K562 (cell line): ENCODE data around the gene BEST2. TPM values are rescaled to one million over a fixed set of nuclear protein-coding genes. Genes with fewer than 3 reads are reported as not detected.

Experiments
- ADNP ChIP-seq: fragments of 200-800 bp; sonication (Bioruptor generic); IDR thresholded peaks from 2 replicates; pipeline ENCODE4 v1.6.1; 2016; ENCODE audit warnings: missing genetic modification characterization, missing compliant biosample characterization
- ASH1L ChIP-seq: fragments of 450-650 bp; IDR thresholded peaks from 2 replicates; pipeline ENCODE4 v1.6.1; 2018; ENCODE audit warnings: borderline replicate concordance, mild to moderate bottlenecking, low read depth; ENCODE audit not compliant: partially characterized antibody
- BMI1 ChIP-seq: fragments of 150-350 bp; IDR thresholded peaks from 2 replicates; pipeline ENCODE4 v1.6.1; 2014; ENCODE audit warnings: low read length
- DDX20 ChIP-seq: fragments of 450-650 bp; IDR thresholded peaks from 2 replicates; pipeline ENCODE4 v1.6.1; 2016; ENCODE audit warnings: missing genetic modification characterization, low read depth, mild to moderate bottlenecking, missing compliant biosample characterization, moderate library complexity
- E2F3 ChIP-seq: fragments of 250-450 bp; sonication (Bioruptor Pico); IDR thresholded peaks from 2 replicates; pipeline ENCODE4 v1.4.0; 2020; ENCODE audit warnings: mild to moderate bottlenecking
- ELF2 ChIP-seq: fragments of 250-450 bp; sonication (Bioruptor Pico); IDR thresholded peaks from 2 replicates; pipeline ENCODE4 v1.5.0; 2021; ENCODE audit warnings: mild to moderate bottlenecking
- ESRRB ChIP-seq: fragments of 250-450 bp; sonication (Bioruptor Pico); IDR thresholded peaks from 2 replicates; pipeline ENCODE4 v1.5.0; 2020; ENCODE audit warnings: mild to moderate bottlenecking, moderate library complexity, borderline replicate concordance
- ETV5 ChIP-seq: sonication (generic); formaldehyde crosslinking; IDR thresholded peaks from 2 replicates; pipeline ENCODE4 v1.4.0; 2020; ENCODE audit warnings: low read depth, mild to moderate bottlenecking, missing genetic modification reagents
- FOXM1 ChIP-seq, 2 experiments: fragments of 450-650 bp in 1 of 2; sonication (generic) in 1 of 2; formaldehyde crosslinking in 1 of 2; IDR thresholded peaks; 2 replicates each; pipeline versions ENCODE4 v1.6.1 to v1.9.0; 2017 to 2022; ENCODE audit warnings: low read depth in 2 of 2, mild to moderate bottlenecking in 2 of 2, missing genetic modification reagents in 1 of 2, moderate library complexity in 1 of 2
- FOXP1 ChIP-seq: sonication (generic); formaldehyde crosslinking; IDR thresholded peaks from 2 replicates; pipeline ENCODE4 v1.8.0; 2022; ENCODE audit warnings: mild to moderate bottlenecking, missing genetic modification reagents
- HDAC8 ChIP-seq: fragments of 450-650 bp; IDR thresholded peaks from 2 replicates; pipeline ENCODE4 v1.6.1; 2016; ENCODE audit warnings: mild to moderate bottlenecking, missing genetic modification characterization, moderate library complexity, missing compliant biosample characterization
- HLTF ChIP-seq: fragments of 450-650 bp; IDR thresholded peaks from 2 replicates; pipeline ENCODE4 v1.6.1; 2016
- HNRNPH1 ChIP-seq: fragments of 200-400 bp; formaldehyde crosslinking; optimal IDR thresholded peaks from 2 replicates; pipeline ENCODE3; 2017; ENCODE audit warnings: low read depth, mild to moderate bottlenecking, low read length, moderate library complexity
- MTA2 ChIP-seq: fragments of 450-650 bp; IDR thresholded peaks from 2 replicates; pipeline ENCODE4 v1.6.1; 2016; ENCODE audit warnings: low read depth
- PHF8 ChIP-seq: fragments of 200-600 bp; sonication (generic); IDR thresholded peaks from 2 replicates; pipeline ENCODE4 v1.6.1; 2012; ENCODE audit warnings: mixed run types, mild to moderate bottlenecking, inconsistent platforms, low read length, moderate library complexity, borderline replicate concordance
- PML ChIP-seq: IDR thresholded peaks from 2 replicates; pipeline ENCODE4 v1.6.1; 2012; ENCODE audit warnings: low read length, inconsistent platforms
- POLR3A ChIP-seq: IDR thresholded peaks from 2 replicates; pipeline ENCODE4 v1.6.1; 2011; ENCODE audit warnings: borderline replicate concordance, mild to moderate bottlenecking, moderate library complexity; ENCODE audit not compliant: insufficient read length, insufficient read depth; ENCODE audit errors: extremely low read depth
- SMAD1 ChIP-seq: fragments of 150-350 bp; IDR thresholded peaks from 2 replicates; pipeline ENCODE4 v1.6.1; 2014; ENCODE audit warnings: low read length, low read depth; ENCODE audit not compliant: partially characterized antibody
- SRF ChIP-seq, 2 experiments: fragments of 250-450, 450-650 bp in 1 of 2; sonication (Bioruptor Pico) in 1 of 2; sonication (generic) in 1 of 2; formaldehyde crosslinking; IDR thresholded peaks; 2 replicates each; pipeline versions ENCODE4 v1.5.0 to v1.5.1; 2020 to 2022; ENCODE audit warnings: mild to moderate bottlenecking in 1 of 2, missing genetic modification reagents in 1 of 2
- TAF9B ChIP-seq: fragments of 450-650 bp; IDR thresholded peaks from 2 replicates; pipeline ENCODE4 v1.6.1; 2018; ENCODE audit warnings: mild to moderate bottlenecking; ENCODE audit not compliant: partially characterized antibody
- TCF15 ChIP-seq: fragments of 250-450 bp; sonication (Bioruptor Pico); IDR thresholded peaks from 2 replicates; pipeline ENCODE4 v1.8.0; 2022; ENCODE audit warnings: moderate library complexity, mild to moderate bottlenecking, inconsistent platforms
- ZBTB43 ChIP-seq: sonication (generic); formaldehyde crosslinking; IDR thresholded peaks from 2 replicates; pipeline ENCODE4 v1.8.0; 2023; ENCODE audit warnings: mild to moderate bottlenecking, missing genetic modification reagents
- ZFP91 ChIP-seq: sonication (generic); formaldehyde crosslinking; IDR thresholded peaks from 2 replicates; pipeline ENCODE4 v1.8.0; 2022; ENCODE audit warnings: mild to moderate bottlenecking, missing genetic modification reagents
- ZNF511 ChIP-seq: sonication (generic); formaldehyde crosslinking; IDR thresholded peaks from 2 replicates; pipeline ENCODE4 v1.8.0; 2022; ENCODE audit warnings: mild to moderate bottlenecking, missing genetic modification reagents
- ZNF589 ChIP-seq: fragments of 200-800 bp; sonication (Bioruptor generic); IDR thresholded peaks from 2 replicates; pipeline ENCODE4 v1.6.1; 2016; ENCODE audit warnings: low read depth, missing genetic modification characterization, missing compliant biosample characterization
- ZNF77 ChIP-seq: fragments of 250-450 bp; sonication (Bioruptor Pico); IDR thresholded peaks from 2 replicates; pipeline ENCODE4 v1.5.0; 2020
- polyA plus RNA-seq, 8 experiments: library from polyadenylated mRNA; depleted of rRNA in 4 of 8; stranded (reverse) in 5 of 8; unstranded in 3 of 8; fragments of >200 nt; fragmentation: Nextera tagmentation in 2 of 8; fragmentation: Illumina TruSeq in 1 of 8; extraction: Ambion mirVana in 2 of 8; extraction: Trizol in 1 of 8; gene quantifications; 2 replicates each; pipeline versions ENCODE4 v1.2.1 to v1.2.3, GENCODE V29; 2011 to 2014; ENCODE audit warnings: inconsistent platforms in 1 of 8, missing spikeins in 1 of 8
- total RNA-seq, 7 experiments: library from RNA; depleted of rRNA in 6 of 7; stranded (reverse); fragments of >200 nt in 6 of 7; fragmentation: Illumina TruSeq in 2 of 7; extraction: Trizol in 2 of 7; gene quantifications; 2 replicates each; pipeline versions ENCODE4 v1.2.1 to v1.2.3, GENCODE V29; 2011 to 2021; ENCODE audit warnings: low replicate concordance in 1 of 7

Gene BEST2
- total and polyA plus RNA-seq, 9 of the 15 experiments (the other 6 are each of a cell fraction or from before 2014, with no cell fraction given) = not detected

- TF ChIP-seq POLR3A (no peak), ETV5 (peak; percentile 90), TAF9B (peak; percentile 92), TCF15 (CRISPR knock-in tag) (no peak), HNRNPH1 (no peak), FOXP1 (CRISPR knock-in tag) (peak; percentile 95), E2F3 (CRISPR knock-in tag) (peak; percentile 47; the same call in 1 of the 2 replicates), HLTF (no peak), PML (peak; percentile 97), HDAC8 (no peak), ELF2 (CRISPR knock-in tag) (peak; percentile 85), ZNF511 (peak; percentile 76; the same call in 1 of the 2 replicates), MTA2 (no peak), ZNF77 (CRISPR knock-in tag) (0 out of 2 replicates have a peak, but pooled peaks have one; percentile 70), SRF (CRISPR knock-in tag; IDR thresholded peaks at IDR 0.05) (peak; percentile 75 to 84), PHF8 (peak; percentile 84), ASH1L (no peak), ADNP (no peak), BMI1 (no peak), ZBTB43 (CRISPR knock-in tag) (no peak; the same call in 1 of the 2 replicates), FOXM1 (IDR thresholded peaks at IDR 0.05; ENCODE audit: low read depth) (no peak), FOXM1 (CRISPR knock-in tag; IDR thresholded peaks at IDR 0.05; ENCODE audit: low read depth) (peak; percentile 78; the same call in 1 of the 2 replicates), SMAD1 (peak; percentile 95), ZNF589 (CRISPR knock-in tag) (no peak), ZFP91 (no peak), ESRRB (CRISPR knock-in tag) (no peak), DDX20 (tag) (no peak)
Observed at GRCh38 chr19:12791345-12792050, 39.9 kb downstream of the BEST2 start, which contains the start of gene JUNB (continued).
